Ishikawa (cell line): ENCODE results near the gene RAP2A.

Experiments
- CEBPB ChIP-seq: IDR thresholded peaks from 2 replicates; pipeline ENCODE4 v1.6.1; 2012
- EP300 ChIP-seq: IDR thresholded peaks from 2 replicates; pipeline ENCODE4 v1.6.1; 2012; ENCODE audit warnings: borderline replicate concordance
- RAD21 ChIP-seq: IDR thresholded peaks from 2 replicates; pipeline ENCODE4 v1.6.1; 2012; ENCODE audit warnings: low read depth
- TAF1 ChIP-seq: IDR thresholded peaks from 2 replicates; pipeline ENCODE4 v1.6.1; 2012; ENCODE audit warnings: low read depth, mild to moderate bottlenecking
- YY1 ChIP-seq: IDR thresholded peaks from 2 replicates; pipeline ENCODE4 v1.6.1; 2012; ENCODE audit warnings: low read depth
- TF ChIP-seq, protein P1 (sequence below): IDR thresholded peaks from 2 replicates; pipeline ENCODE4 v1.6.1; 2012; ENCODE audit warnings: low read depth, mild to moderate bottlenecking

- TF ChIP-seq EP300 (no peak), YY1 (no peak), RAD21 (no peak), TAF1 (no peak), CEBPB (no peak)
- TF ChIP-seq, protein P1, sequence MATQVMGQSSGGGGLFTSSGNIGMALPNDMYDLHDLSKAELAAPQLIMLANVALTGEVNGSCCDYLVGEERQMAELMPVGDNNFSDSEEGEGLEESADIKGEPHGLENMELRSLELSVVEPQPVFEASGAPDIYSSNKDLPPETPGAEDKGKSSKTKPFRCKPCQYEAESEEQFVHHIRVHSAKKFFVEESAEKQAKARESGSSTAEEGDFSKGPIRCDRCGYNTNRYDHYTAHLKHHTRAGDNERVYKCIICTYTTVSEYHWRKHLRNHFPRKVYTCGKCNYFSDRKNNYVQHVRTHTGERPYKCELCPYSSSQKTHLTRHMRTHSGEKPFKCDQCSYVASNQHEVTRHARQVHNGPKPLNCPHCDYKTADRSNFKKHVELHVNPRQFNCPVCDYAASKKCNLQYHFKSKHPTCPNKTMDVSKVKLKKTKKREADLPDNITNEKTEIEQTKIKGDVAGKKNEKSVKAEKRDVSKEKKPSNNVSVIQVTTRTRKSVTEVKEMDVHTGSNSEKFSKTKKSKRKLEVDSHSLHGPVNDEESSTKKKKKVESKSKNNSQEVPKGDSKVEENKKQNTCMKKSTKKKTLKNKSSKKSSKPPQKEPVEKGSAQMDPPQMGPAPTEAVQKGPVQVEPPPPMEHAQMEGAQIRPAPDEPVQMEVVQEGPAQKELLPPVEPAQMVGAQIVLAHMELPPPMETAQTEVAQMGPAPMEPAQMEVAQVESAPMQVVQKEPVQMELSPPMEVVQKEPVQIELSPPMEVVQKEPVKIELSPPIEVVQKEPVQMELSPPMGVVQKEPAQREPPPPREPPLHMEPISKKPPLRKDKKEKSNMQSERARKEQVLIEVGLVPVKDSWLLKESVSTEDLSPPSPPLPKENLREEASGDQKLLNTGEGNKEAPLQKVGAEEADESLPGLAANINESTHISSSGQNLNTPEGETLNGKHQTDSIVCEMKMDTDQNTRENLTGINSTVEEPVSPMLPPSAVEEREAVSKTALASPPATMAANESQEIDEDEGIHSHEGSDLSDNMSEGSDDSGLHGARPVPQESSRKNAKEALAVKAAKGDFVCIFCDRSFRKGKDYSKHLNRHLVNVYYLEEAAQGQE: no peak
Measured at GRCh38 chr13:97491452-97491851, 57.5 kb downstream of the RAP2A start.
